KG1 (cell line): ENCODE data around the gene RAB27B.

ENCODE experiments used
- DNase-seq: peaks from one replicate; lab custom pipeline; 2025; lab: John Stamatoyannopoulos, UW

The RAB27B gene

DNA sequence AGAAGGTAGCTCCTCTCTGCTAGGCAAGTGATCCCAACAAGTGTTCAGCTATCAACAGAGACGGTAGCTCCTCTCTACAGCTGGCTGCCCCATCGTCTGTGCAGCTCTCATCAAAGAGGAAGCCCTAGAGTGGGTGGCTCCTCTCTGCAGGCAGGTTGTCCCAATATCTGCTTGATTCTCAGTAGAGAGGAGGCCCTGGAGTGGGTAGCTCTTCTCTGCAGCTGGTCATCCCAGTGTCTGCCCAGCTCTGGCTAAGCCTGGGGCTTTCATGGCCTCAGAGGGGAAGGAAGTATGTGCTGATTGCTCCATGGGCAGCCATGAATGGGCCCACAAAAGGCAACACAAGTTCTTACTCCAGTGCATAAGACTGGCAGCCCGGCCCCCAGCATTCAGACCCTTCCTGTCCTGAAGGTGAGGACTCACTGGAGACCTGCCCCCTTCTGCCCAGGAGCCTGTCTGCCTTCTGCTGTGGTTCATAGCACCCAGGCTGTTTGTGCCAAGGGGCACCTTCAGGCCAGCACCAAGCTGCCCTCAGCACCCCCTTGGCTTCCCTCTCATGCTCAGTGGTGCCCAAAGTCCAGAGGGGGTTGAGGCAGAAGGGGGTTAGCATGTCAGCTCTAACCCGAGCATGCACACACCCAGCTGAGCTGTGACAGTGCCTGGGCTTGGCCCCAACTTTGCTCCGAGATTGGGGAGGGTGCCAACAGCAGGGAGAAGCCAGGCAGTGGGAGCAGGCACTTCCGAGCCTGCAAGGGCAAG lies 82.1 kb downstream of the RAB27B start:
- DNase-seq, result no peak

DNA sequence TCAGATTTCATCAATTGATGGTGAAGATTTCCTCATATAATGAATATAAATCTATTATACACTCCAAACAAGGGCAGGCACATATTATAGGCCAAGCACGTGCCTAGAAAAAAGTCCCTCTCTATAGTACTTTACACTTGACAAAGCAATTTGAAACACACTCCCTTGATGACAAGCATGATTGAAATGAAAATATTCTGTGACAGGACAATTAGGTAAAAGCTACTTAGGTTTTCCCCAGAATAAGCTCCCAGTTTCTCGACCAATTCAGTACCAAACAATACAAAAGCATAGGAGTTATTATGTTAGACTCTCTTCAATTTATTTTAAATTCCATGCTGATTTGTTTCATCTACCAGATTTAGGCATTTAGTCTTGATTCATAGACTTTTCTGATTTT lies 83.3 kb downstream of the RAB27B start:
- DNase-seq, result no peak

DNA sequence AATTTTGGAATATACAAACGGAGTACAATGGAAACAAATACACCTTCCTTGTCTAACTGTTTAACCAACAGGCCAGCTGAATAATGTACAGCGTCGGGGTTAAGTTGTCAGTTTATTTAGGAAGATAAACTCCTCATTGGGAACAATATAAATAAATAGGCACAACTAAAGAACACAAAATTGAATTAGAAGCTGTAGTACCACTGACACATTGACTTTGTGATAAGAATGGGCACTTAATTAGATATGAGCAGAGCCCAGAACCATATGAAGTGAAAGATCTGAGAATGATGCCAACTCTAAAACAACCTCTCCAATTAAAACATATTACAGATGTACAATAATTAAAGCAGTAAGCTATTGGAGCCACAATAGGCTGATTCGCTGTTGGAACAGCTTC lies 86.5 kb downstream of the RAB27B start:
- no peak for DNase-seq

DNA sequence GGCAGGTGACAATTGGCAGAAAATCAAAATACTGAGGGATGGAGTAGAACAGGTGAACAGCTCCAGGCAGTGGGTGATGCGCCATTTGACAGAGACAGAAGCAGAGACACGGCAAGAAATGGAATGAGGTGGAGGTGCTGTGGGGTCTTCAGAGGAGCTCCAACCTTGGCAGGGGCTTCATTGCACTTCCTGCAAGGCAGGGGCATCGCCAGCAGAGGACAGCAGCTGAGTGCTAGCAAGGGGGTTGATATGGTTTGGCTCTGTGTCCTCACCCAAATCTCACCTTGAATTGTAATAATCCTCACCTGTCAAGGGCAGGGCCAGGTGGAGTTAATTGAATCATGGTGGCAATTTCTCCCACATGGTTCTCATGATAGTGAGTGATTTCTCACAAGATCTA lies 88.2 kb downstream of the RAB27B start:
- DNase-seq, result no peak

DNA sequence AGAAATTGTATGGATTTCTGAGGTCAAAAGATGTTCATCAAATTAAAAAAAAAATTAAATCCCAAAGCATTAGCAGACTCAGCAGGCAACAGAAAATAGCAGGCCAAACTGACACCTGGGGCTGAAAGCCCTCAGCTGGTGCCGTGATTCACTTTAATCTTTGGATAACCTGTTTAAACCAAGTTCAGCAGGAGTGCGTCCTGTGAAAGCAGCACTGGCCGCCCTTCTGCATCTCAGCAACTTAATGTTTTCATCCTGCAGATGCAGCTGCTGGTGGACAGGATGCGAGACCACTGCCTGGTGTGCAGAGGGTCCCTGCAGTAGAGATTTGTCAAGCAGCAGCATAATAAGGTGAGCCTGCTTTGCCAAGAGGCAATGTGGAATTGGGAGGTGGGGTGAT lies 89.8 kb downstream of the RAB27B start:
- DNase-seq, result no peak

DNA sequence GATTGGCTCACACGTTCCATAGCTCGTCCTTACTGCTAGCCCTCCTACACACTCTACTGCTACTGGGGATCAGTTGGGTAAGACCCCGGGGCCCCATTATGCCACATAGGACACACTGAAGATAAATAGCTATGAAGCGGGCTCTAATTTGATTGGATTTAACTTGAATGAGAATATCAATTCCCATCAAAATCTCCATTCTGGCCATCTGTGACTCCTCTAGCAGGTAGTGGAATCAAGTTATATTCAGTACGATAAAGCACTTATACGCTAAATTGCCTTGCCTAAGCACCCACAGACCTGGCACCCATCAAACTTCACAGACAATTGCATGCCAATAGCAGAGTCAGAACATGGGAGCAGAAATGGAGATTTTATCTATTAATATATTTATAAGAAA lies 91.1 kb downstream of the RAB27B start:
- no peak for DNase-seq

DNA sequence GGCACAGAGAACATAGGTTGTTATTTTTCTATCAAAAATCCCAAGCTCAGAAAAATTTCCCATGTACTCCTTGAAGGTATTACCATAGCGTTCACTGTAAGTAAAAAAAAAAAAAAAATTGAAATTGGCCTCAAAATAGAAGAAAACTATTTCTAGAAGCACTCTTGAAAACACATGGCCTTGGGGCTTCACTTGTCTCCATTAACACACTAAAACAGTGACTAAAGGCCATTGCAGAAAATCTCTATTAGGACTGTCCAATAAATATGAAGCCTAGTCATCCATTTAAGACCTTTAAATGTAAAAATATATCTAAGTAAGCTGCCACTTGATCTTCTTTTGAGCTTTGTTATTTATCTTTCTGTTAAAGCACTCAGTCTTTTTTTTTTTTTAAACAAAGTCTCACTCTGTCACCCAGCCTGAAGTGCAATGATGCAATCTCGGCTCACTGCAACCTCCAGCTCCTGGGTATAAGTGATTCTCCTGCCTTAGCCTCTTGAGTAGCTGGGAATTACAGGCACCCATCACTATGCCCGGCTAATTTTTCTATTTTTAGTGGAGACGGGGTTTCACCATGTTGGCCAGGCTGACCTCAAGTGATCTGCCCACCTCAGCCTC lies 95.2 kb downstream of the RAB27B start:
- no peak for DNase-seq

DNA sequence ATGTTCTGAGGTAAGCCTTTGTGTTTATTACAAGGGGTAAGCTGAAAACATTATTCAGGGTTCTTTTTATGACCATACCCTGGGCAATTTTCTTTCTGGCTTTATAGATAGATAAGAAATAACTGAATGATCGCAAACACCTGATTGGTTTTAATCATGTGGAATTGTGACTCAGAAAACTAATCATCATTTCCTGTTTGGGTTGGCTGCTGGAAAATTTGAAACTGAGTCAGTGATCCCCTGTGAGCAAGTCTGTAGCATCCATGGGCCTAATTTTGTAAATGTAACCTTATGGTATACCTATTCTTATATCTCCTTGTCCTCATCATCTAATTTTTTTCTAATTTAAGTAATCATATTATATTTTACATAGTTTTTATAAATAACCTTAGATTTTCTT lies 96.7 kb downstream of the RAB27B start:
- DNase-seq, result no peak

DNA sequence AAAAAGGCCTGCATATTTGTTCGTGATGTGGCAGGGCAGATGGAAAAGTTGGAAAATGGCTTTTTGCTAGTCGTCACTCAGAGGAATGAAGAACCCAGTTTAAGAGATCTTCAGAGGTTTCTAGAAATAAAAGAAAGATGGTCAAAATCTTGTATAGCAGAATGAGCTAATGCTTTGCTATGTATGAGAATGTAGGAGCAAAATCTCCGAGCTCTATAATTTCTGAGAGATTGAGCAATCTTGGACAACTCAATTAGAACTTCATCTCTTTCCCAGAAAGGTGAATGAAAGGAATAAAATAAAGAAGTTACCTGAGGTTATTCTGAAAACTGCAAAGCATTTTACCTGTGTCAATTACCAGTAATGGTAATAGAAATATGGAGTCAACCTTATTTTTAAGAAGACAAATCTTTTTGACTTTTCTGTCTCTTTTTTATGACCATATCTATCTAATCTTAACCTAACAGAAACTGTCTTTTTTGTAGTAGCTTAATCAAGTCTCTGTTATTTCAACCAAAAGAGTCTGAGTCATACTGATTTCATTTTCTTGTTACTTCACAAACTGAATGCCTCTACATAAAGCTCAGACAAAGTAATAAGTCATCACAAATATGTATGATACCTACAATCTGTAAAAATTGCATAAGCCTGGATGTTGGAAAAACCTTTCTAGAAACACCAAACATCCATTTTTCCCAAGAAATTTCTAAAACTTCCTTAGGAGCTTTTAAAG lies 98.5 kb downstream of the RAB27B start:
- DNase-seq, result no peak

DNA sequence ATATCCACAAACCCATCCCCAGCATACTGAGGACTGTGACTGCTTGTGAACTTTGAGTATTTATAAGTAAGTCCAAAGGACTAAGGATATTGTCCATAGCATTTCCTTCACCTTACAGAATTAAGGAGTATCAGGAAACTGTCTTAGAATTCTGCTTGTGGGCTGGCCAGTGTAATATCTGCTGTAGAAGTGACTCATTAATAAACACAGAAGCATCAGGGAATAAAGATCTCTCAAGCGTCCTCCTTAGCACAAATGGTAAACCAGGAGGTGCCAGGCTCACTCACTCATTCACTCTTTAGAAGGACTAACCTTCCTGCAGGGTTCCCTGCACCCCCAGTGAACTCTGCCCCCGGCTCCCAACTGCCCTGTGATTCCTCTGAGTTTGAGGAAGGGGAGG lies 100.0 kb downstream of the RAB27B start:
- DNase-seq, result no peak

DNA sequence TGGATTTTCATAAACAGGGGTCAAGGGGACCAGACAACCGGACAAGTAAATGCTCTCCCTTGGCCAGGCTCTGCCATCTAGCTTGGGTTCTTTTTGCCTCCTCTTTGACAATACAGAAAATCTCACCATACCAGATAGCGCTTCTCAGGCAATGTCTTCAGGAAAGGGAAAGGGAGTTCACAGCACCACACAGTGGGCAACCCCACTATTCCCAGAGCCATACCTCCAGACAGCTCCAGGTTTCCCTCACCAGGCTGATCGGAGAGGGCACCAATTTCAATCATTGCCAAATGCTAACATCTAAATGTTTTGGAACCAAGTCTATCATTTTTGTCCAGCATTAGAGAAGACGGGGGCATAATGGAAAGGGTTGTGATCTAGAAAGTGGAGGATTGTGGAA lies 102.9 kb downstream of the RAB27B start:
- DNase-seq, result no peak

DNA sequence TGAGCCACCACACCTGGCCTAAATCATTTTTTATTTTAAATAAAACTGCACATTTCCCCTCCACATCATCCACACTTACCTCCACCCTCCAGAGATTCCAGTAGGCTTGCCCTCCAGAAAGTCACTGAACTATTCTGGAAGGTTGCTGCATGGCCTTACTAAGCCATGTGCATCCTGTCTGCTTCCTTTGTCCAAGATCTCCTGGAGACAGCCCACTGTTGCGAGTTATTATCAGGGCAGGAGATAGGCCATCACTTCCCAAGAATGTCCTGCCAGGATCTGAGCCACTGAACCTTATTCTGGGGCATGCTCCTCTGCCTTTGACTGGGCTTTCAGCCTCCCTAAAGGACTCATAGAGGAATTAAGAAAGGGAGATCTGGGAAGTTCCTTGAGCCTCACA lies 104.2 kb downstream of the RAB27B start:
- no peak for DNase-seq

DNA sequence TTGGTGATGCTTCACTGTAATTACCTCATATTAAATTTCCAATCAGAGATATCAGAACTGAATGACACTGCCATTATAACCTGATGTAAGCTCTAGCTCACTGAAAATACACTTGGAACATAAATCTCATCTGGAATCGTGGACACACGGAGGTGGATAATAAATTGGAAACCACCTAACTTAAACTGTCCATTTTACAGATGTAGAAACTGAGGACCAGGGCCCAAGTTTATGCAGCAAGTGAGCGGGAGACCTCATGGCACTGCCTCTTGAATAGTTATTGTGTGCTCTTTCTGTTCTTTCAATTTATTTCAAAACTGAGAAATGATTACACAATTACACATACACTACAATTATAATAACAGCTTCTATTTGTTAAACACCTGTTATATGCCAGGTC lies 110.2 kb downstream of the RAB27B start:
- no peak for DNase-seq

DNA sequence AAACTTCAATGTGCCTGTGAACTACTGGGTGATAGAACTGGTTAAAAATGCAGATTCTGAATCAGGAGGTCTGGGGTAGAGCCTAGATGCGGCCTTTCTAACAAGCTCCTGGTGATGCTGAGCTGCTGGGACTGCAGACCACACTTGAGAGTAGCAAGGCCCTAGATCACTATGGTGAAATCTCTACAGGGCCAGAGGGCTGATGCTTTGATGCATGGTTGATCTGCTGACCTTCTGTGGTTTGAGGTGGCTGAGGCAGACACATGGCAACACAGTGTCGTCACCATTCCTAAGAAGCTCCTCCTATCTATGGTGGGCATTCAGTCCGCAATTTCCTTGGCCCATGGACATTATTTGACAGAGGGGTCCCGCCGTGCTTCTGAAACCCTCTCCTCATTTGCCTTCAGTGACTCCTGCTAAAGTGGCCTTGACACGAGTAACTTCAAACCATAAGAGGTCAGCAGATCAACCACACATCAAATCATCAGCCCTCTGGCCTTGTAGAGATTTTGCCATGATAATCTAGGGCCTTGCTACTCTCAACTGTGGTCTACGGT lies 111.2 kb downstream of the RAB27B start:
- no peak for DNase-seq

DNA sequence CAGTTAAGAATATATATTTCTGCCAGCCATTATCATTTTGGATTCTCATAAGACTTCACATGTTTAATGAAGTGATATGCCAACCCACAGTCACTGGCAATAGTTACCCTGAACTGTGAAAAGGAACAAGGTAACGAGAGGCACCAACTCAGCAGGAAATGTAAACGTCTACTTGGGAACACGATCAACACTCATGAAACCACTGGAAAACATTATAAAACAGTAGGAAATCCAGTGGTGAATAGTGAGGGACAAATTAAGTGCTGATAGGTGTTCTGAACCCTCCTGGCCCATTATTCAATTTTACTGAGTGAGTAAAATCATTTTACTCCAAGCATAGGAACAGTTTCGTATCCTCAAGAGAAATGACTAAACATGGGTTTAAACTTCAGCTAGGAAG lies 113.9 kb downstream of the RAB27B start:
- DNase-seq, result no peak

DNA sequence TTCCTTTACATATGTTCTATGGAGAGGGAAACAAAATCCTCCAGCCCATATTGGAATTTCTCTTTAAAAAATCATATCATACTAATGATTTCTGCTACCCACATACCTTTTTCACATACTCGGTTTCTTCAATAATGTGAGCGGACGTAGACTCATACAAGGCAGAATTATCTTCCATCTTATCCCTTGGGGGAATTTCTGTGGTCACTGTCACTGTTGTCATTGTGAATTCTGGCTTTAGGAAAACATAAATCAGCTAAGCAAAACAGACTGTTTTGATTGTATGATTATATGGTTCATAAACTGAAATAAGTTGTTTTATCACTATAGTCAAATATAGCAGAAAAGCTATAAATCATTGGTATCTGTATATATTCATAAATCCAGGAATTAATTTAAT lies 114.3 kb downstream of the RAB27B start:
- no peak for DNase-seq
